Measurements from ENCODE around the gene SNN. TPM values are rescaled to one million over a fixed set of nuclear protein-coding genes. Genes with fewer than 3 reads are reported as not detected.
A peak's percentile ranks its signal among the peaks of the same experiment; 100 is the strongest.

Gene SNN
- total and polyA plus RNA-seq, 2 of the 8 experiments (the other 6 are each of a cell fraction or from before 2014, with no cell fraction given), result 37.4 to 66.9 TPM

- DNase-seq (ENCODE audit: low read depth in 1 of 2, low spot score in 2 of 2) (peak in 1 of 2 experiments; percentile 57), FAIRE-seq (no peak)
- Histone ChIP-seq H3K23me2 (ENCODE audit: low read depth, low read length) (peaks cover 5% of the 10 kb centered on the region; the same call in 1 of the 2 replicates), H4K8ac (ENCODE audit: extremely low read depth, insufficient read depth, low read length) (no peak overlapping the region; the same call in 1 of the 2 replicates), H3K27me3 (replicated peaks in 1 of 4; ENCODE audit: control insufficient read depth in 3 of 4, extremely low read depth in 1 of 4, insufficient read depth in 3 of 4, low read length in 3 of 4) (peaks cover 0 to 4% (median 0%) of the 10 kb centered on the region in 4 experiments; a peak in 1 of 7 replicates), H3K27ac (ENCODE audit: low read depth, low read length) (no peak overlapping the region), H2BK20ac (ENCODE audit: low read length) (no peak overlapping the region), H2BK120ac (replicated peaks; ENCODE audit: low read depth, low read length) (no peak overlapping the region), H3K4me1 (replicated peaks in 1 of 4; ENCODE audit: control insufficient read depth in 3 of 4, insufficient read depth in 4 of 4, low read length in 3 of 4) (peaks cover 5 to 38% (median 28%) of the 10 kb centered on the region in 4 experiments), H3K9me3 (ENCODE audit: insufficient read depth in 2 of 2, low read depth in 1 of 2, low read length in 1 of 2) (no peaks in the 10 kb centered on the region), H2BK5ac (ENCODE audit: low read depth, low read length) (no peak overlapping the region), H2BK12ac (ENCODE audit: low read depth, low read length) (no peak overlapping the region; the same call in 1 of the 2 replicates), H3K9ac (replicated peaks in 1 of 4; ENCODE audit: extremely low read depth in 1 of 4, low read depth in 3 of 4, low read length in 3 of 4) (peak overlapping the region; percentile 46 to 72 (median 66); a peak in 6 of 7 replicates), H4K91ac (replicated peaks; ENCODE audit: insufficient read length, low read length) (peak overlapping the region; percentile 38), H2AFZ (ENCODE audit: low read length) (no peak overlapping the region), H4K5ac (ENCODE audit: insufficient read length, low read depth, low read length) (no peak overlapping the region), H3K14ac (ENCODE audit: insufficient read length) (no peak overlapping the region), H2AK5ac (ENCODE audit: low read depth, low read length) (no peak overlapping the region), H2BK15ac (ENCODE audit: low read length) (no peak overlapping the region), H3K18ac (ENCODE audit: extremely low read depth, low read length) (peak overlapping the region; percentile 78; the same call in 1 of the 2 replicates), H3K79me1 (ENCODE audit: low read depth, low read length) (peaks cover 28% of the 10 kb centered on the region), H3K4ac (replicated peaks; ENCODE audit: insufficient read length, low read depth, low read length) (peak overlapping the region; percentile 96), H3K23ac (ENCODE audit: insufficient read length) (no peak overlapping the region), H3K79me2 (ENCODE audit: control insufficient read depth in 1 of 2, insufficient read depth in 2 of 2, low read length in 2 of 2) (peaks cover 14 to 51% of the 10 kb centered on the region in 2 experiments), H3K4me3 (ENCODE audit: extremely low read depth in 1 of 4, insufficient read depth in 2 of 4, low read depth in 3 of 4, low read length in 4 of 4) (peak overlapping the region; percentile 67 to 78 (median 71)), H4K20me1 (replicated peaks in 1 of 2; ENCODE audit: control insufficient read depth in 1 of 2, insufficient read depth in 2 of 2, low read length in 2 of 2) (peaks cover 26 to 42% of the 10 kb centered on the region in 2 experiments), H3K36me3 (ENCODE audit: control insufficient read depth in 2 of 4, insufficient read depth in 4 of 4, low read length in 3 of 4) (no peaks in the 10 kb centered on the region), H3K56ac (replicated peaks; ENCODE audit: insufficient read length, low read depth, low read length) (peak overlapping the region; percentile 88), H3K4me2 (ENCODE audit: insufficient read depth in 1 of 2, low read depth in 2 of 2, low read length in 2 of 2) (peak overlapping the region; percentile 73 to 83)
- ChIA-PET POLR2A (ENCODE audit: partially characterized antibody) (interaction anchor here (0.6 to 2.2 kb wide), 17 partner anchors 9 to 270 kb away, joined by 3 to 15 read pairs (median 3); no protein-coding TSS in a partner anchor), CTCF (ENCODE audit: partially characterized antibody) (interaction anchor here (0.7 to 3.5 kb wide), 6 partner anchors 15 to 262 kb away, joined by 3 to 13 read pairs (median 4); no protein-coding TSS in a partner anchor)
- 8% methylated on average over 14 of the region's 97 CpGs; no CpG with 5 or more reads in 1 of the 2 experiments for WGBS, 2 experiments (ENCODE audit: extremely low coverage in 1 of 2, insufficient coverage in 1 of 2, insufficient read length in 1 of 2, insufficient replicate concordance in 2 of 2, low coverage in 1 of 2, low lambda C conversion rate in 2 of 2, missing lambda C conversion rate in 1 of 2)
- TF ChIP-seq RAD21 (IDR thresholded peaks at IDR 0.05 in 1 of 2, conservative IDR thresholded peaks at IDR 0.05 in 1 of 2; ENCODE audit: low read depth in 2 of 2, low read length in 2 of 2) (no peak), POLR2AphosphoS5 (IDR thresholded peaks at IDR 0.05; ENCODE audit: low read depth, low read length) (0 out of 2 replicates have a peak, but pooled peaks have one; percentile 7), PHF8 (conservative IDR thresholded peaks at IDR 0.05; ENCODE audit: low read depth, low read length) (peak; percentile 27; the same call in 1 of the 2 replicates), RFX5 (IDR thresholded peaks at IDR 0.05; ENCODE audit: borderline replicate concordance, low read depth, low read length) (no peak), TAF1 (IDR thresholded peaks at IDR 0.05; ENCODE audit: low read depth, low read length) (0 out of 2 replicates have a peak, but pooled peaks have one; percentile 14), EZH2 (IDR thresholded peaks at IDR 0.05; ENCODE audit: low read depth, low read length, severe bottlenecking) (no peak), CTCF (IDR thresholded peaks at IDR 0.05; ENCODE audit: control extremely low read depth in 1 of 3, insufficient read depth in 1 of 3, low read depth in 1 of 3, low read length in 3 of 3) (no peak)
These were observed 546 bp downstream of the SNN start for GRCh38 chr16:11668623-11669379.
